Endodermal cell (in vitro differentiated cells): ENCODE results near the gene NECAP2. TPM values are rescaled to one million over a fixed set of nuclear protein-coding genes. Genes with fewer than 3 reads are reported as not detected.

Source experiments
- DNase-seq: peaks from one replicate; pipeline ENCODE4 v3.0.0-alpha.2; 2017
- H3K27ac ChIP-seq: 2 replicates; pipeline ENCODE4 v1.5.1; 2013; ENCODE audit warnings: mild to moderate bottlenecking, low read depth, low read length, moderate library complexity
- H3K27me3 ChIP-seq: 2 replicates; pipeline ENCODE4 v1.6.1; 2013; ENCODE audit warnings: mild to moderate bottlenecking, low read length, moderate library complexity; ENCODE audit not compliant: insufficient read depth, control insufficient read depth, poor library complexity, severe bottlenecking
- H3K36me3 ChIP-seq: 2 replicates; pipeline ENCODE4 v1.7.0; 2013; ENCODE audit warnings: mild to moderate bottlenecking, low read length, moderate library complexity; ENCODE audit not compliant: control insufficient read depth, insufficient read depth
- H3K4me1 ChIP-seq: one replicate; pipeline ENCODE4 v1.7.0; 2013; ENCODE audit warnings: low read length; ENCODE audit not compliant: control insufficient read depth, insufficient read depth
- H3K4me3 ChIP-seq: 2 replicates; pipeline ENCODE4 v1.5.1; 2013; ENCODE audit warnings: mild to moderate bottlenecking, low read length, moderate library complexity
- H3K9ac ChIP-seq: 2 replicates; pipeline ENCODE4 v1.6.1; 2013; ENCODE audit warnings: mild to moderate bottlenecking, low read length, moderate library complexity; ENCODE audit not compliant: poor library complexity, severe bottlenecking; ENCODE audit errors: extremely low read depth
- H3K9me3 ChIP-seq: 2 replicates; pipeline ENCODE4 v1.6.1; 2013; ENCODE audit warnings: mild to moderate bottlenecking, low read length, moderate library complexity; ENCODE audit not compliant: control insufficient read depth
- H3K27ac Mint-ChIP-seq: 2 replicates; pipeline ENCODE4 v1.8.0; 2020; ENCODE audit warnings: mixed read lengths
- H3K27me3 Mint-ChIP-seq: 2 replicates; pipeline ENCODE4 v1.8.0; 2021; ENCODE audit warnings: mild to moderate bottlenecking, mixed read lengths; ENCODE audit not compliant: insufficient read depth
- H3K36me3 Mint-ChIP-seq: 2 replicates; pipeline ENCODE4 v1.8.0; 2020; ENCODE audit warnings: low read depth, mixed read lengths
- H3K4me1 Mint-ChIP-seq: 2 replicates; pipeline ENCODE4 v1.8.0; 2020; ENCODE audit warnings: mixed read lengths
- H3K4me3 Mint-ChIP-seq: 2 replicates; pipeline ENCODE4 v1.8.0; 2020; ENCODE audit warnings: mild to moderate bottlenecking, moderate library complexity, mixed read lengths
- H3K9me3 Mint-ChIP-seq: 2 replicates; pipeline ENCODE4 v1.8.0; 2020; ENCODE audit warnings: mild to moderate bottlenecking, mixed read lengths
- CTCF ChIP-seq: fragments of 200-600 bp; sonication (generic); conservative IDR thresholded peaks from 2 replicates; pipeline ENCODE4 v1.5.0; 2021; ENCODE audit warnings: antibody characterized with exemption, mild to moderate bottlenecking
- WGBS, 2 experiments: methylation state at CpG; one replicate each; pipeline versions ENCODE4 v1.1.5 to v1.1.7; 2013; ENCODE audit warnings: missing lambda C conversion rate in 2 of 2, mixed read lengths in 1 of 2; ENCODE audit not compliant: insufficient coverage in 1 of 2, insufficient read length in 1 of 2; 5-methylcytosine and 5-hydroxymethylcytosine counted together
- total RNA-seq, 2 donors: library from RNA; stranded (reverse); fragmentation: NEBNext Ultra II Directional in 1 of 2; extraction: Animal tissue kit (Norgen Biotek cat#: 25700) in 1 of 2; gene quantifications; 2 replicates in 1 of 2; 3 replicates in 1 of 2; pipeline ENCODE4 v1.2.1, GENCODE V29; 2021

Gene NECAP2
- total RNA-seq, 2 donors from 2014 or later: 43.9 to 45.8 TPM

GRCh38 chr1:16462773-16463330 lies 22.3 kb downstream of the NECAP2 start:
- Mint-ChIP-seq H3K9me3 (no peaks in the 10 kb centered on the region), H3K36me3 (peaks cover 61% of the 10 kb centered on the region), H3K4me1 (no peaks in the 10 kb centered on the region), H3K4me3 (no peak overlapping the region), H3K27me3 (no peaks in the 10 kb centered on the region), H3K27ac (peak overlapping the region; percentile 77)
- peaks cover 57% of the 10 kb centered on the region for H3K36me3 ChIP-seq
- TF ChIP-seq CTCF: no peak
- H3K4me1 ChIP-seq: no peaks in the 10 kb centered on the region
- H3K4me3 ChIP-seq: no peak overlapping the region
- no peak overlapping the region for H3K27ac ChIP-seq
- 90 to 93% methylated on average over 7 of the region's 7 CpGs for WGBS, 2 experiments
- no peak for DNase-seq
- H3K9ac ChIP-seq: no peak overlapping the region
- no peaks in the 10 kb centered on the region for H3K27me3 ChIP-seq
- H3K9me3 ChIP-seq: no peaks in the 10 kb centered on the region

- no peaks in the 10 kb centered on the region for H3K4me1 Mint-ChIP-seq
- Histone ChIP-seq H3K9ac (no peak overlapping the region), H3K27ac (no peak overlapping the region), H3K9me3 (no peaks in the 10 kb centered on the region), H3K36me3 (peaks cover 35% of the 10 kb centered on the region), H3K4me3 (no peak overlapping the region), H3K4me1 (no peaks in the 10 kb centered on the region), H3K27me3 (no peaks in the 10 kb centered on the region)
- H3K9me3 Mint-ChIP-seq: no peaks in the 10 kb centered on the region
- H3K4me3 Mint-ChIP-seq: no peak overlapping the region
- 95 to 96% methylated on average over 21 of the region's 21 CpGs for WGBS, 2 experiments
- peaks cover 41% of the 10 kb centered on the region for H3K36me3 Mint-ChIP-seq
- no peaks in the 10 kb centered on the region for H3K27me3 Mint-ChIP-seq
- TF ChIP-seq CTCF: no peak
- peak overlapping the region; percentile 64 for H3K27ac Mint-ChIP-seq
- no peak for DNase-seq
Observed at GRCh38 chr1:16464917-16465625, 24.5 kb downstream of the NECAP2 start.

- Histone ChIP-seq H3K27me3 (no peaks in the 10 kb centered on the region), H3K9me3 (no peaks in the 10 kb centered on the region), H3K36me3 (peaks cover 29% of the 10 kb centered on the region), H3K4me3 (no peak overlapping the region), H3K27ac (no peak overlapping the region), H3K4me1 (no peaks in the 10 kb centered on the region), H3K9ac (no peak overlapping the region)
- no peak overlapping the region for H3K27ac Mint-ChIP-seq
- TF ChIP-seq CTCF: no peak
- H3K36me3 Mint-ChIP-seq: peaks cover 35% of the 10 kb centered on the region
- H3K9me3 Mint-ChIP-seq: no peaks in the 10 kb centered on the region
- H3K4me1 Mint-ChIP-seq: no peaks in the 10 kb centered on the region
- no peaks in the 10 kb centered on the region for H3K27me3 Mint-ChIP-seq
- no peak for DNase-seq
- H3K4me3 Mint-ChIP-seq: no peak overlapping the region
- WGBS, 2 experiments: 75 to 78% methylated on average over 3 of the region's 3 CpGs
Observed at GRCh38 chr1:16468558-16468957, 28.0 kb downstream of the NECAP2 start.
